ENCODE measurements around the gene ERI3.

The ERI3 gene

DNA sequence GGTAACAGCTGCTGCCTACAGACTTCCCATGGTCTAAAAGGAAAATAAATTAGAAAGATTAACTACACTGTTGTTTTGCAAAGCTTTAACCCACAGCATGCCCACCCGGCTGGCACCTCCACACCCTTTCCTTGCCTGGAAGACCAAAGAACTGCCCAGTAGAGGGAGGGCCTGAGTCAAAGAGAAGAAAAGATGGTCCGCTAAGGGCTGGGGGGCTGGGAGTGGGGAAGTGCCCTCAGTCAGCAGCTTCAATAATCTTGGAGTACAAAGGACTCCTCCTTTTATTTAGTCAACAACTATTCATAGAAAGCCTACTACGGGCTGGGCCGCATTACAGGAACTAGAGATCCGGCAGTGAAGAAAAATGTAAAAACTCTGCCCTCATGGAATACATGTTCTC, 40.6 kb downstream of the ERI3 start:
- no peak for DNase-seq

DNA sequence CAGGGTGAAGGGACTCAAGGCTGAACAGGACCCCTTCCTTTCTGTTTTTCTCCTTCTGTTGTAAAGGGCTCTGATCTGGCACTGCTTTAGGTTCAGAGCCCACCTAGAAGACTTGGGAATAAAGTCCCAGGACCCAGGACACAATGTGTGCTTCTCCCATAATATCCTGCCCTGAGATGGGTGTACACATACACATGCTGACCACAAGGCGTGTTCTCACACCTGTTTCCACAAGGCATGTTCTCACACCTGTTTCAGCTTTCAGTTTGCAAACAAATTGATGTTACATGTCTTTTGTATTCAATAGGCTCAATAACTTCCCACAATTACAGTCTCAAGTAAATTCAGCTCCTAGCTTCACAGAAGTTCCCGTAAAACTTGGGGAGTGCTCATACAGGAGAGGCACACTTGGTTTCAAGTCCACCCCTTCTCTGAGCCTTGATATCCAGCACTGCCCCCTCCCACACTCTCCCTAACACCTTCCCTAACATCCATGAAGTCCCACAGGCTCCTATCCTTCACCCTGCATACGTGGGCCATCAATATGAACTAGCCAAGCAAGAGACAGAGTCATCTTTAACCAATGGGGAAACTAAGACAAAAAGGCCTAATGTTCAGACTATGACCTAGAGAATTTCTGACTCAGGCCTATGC, 41.7 kb downstream of the ERI3 start:
- no peak for DNase-seq

- DNase-seq, result no peak
Measured at GRCh38 chr1:44312399-44313196, 42.5 kb downstream of the ERI3 start.

DNA sequence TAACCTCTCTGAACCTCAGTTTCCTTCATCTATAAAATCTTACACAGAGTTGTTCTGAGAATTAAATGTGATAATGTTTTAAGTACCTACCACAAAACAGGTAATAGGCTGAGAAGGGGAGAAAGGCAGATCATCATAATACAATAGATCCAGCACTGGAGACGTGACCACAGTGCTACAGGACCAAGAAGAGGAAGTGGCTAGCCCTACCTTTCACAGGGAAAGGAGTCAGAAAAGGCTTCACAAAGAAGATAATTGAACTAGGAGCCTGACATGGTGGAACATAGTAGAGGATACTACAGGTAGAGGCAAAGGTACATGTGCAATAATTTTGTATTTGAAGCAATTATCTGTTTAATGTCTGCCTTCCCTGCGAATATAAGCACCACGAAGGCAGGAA, 45.1 kb downstream of the ERI3 start:
- DNase-seq, result no peak

- DNase-seq, result no peak
Measured at GRCh38 chr1:44305962-44306422, 49.1 kb downstream of the ERI3 start.

DNA sequence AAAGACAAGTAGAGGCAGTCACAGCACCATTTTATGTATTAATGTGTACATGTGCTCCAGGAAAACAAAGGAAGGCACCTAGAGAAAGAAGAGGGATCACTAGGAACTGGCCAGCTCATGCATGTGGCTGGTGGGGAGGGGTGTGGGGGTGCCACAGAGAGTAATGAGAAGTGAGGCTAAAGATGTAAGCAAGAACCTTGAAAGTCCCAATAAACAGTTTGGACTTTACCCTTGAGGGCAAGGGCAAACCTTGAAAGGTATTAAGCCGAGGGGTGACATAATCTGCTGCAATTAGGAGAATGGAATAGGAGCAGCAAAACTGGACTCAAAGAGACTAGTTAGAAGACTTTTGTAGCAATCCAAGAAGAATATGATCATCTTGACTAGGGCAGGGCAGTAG, 51.5 kb downstream of the ERI3 start:
- DNase-seq, result no peak

GRCh38 chr1:44302541-44302940, 52.5 kb downstream of the ERI3 start:
- DNase-seq, result peak; percentile 18

DNA sequence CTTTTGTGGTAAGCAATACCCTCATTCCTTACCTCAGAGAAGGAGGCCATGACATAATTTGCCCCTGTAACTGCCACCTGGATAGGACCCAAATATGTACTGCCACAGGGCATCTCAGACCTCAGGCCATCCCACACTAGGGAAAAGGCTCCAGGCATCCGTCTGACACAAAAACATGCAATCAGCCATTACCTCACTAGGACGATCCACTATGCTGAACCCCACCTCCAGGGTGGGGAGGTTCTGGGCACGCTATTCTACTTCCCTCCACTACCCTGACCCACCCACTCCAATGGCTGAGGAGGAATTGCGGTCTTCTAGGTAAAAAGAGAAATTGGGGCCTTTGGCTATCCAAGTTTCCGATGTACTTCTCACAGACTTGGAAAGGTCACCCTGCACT, 53.6 kb downstream of the ERI3 start:
- DNase-seq, result no peak

GRCh38 chr1:44300852-44301251, 54.2 kb downstream of the ERI3 start:
- DNase-seq, result peak; percentile 21

DNA sequence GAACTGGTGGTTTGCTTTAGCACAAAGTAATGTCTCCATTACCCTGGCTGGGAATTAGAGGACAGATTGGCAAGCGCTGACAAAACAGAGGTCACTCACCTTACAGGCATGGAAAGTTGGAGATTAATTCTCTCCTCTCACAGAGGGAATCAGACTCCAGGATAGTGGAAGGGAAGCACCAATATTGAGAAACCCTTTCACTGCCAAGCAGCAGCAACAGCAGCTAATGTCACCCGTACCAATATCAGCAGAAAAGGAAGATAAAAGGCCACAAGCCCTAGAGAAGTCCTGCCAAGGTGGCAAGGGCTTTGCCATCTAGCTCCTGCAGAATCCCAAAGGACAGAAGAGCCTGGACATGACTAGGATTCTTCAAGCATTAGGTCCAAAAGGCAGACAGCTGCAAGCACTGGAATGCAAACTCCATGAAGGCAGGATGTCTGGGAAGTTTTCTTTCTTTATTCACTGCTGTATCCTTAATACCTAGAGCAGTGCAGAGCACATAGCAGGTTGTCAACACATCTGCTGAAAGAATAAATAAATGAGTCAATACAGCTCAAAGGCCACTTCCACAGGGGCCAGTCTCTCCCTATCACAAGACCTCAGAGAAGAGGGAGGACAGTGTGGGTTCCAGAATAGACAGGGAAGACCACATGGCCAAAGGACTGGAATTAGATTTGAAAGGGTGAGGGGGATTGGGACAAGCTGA, 57.2 kb downstream of the ERI3 start:
- DNase-seq, result no peak

DNA sequence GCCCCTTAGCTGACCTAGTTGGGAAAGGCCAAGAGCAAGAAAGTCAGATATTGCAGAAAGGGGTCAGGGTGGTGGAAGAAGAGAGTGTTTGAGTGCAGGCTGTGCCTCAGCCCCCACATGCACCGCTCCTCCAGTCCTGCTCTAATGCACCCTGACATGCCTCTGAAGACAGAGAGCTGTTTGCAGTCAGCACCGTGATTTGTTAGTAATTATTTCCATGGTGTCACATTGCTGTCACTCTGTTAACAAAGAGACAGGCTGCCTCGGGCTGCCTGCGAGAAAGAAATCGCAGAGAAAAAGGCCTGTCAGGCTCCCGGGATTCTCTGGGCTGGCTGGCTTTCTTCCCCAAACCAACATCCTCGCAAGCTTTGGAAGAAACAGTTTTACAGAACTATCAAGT, 58.3 kb downstream of the ERI3 start:
- DNase-seq, result no peak

GRCh38 chr1:44296086-44296485, 59.0 kb downstream of the ERI3 start:
- DNase-seq, result no peak

DNA sequence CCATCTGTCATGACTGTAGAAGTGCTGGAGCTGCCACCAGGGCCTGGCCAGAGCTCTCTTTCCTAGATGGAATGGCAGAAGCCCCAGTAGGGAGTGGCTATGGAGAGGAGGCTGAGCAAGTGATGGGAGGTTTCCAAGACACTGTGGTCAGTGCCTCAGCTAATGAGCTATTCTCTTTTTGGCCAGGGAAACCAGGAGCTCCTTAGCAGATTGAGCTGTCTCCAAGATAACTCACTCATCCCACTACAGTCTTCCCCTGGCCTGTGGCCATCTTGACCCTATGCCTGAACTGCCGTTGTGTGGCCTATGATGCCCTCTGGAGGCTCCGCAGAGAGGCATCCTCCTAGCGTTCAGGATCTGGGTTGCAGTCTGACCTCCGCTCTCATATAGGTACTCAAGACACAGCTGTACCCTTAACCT, 60.5 kb downstream of the ERI3 start:
- no peak for DNase-seq

- DNase-seq, result no peak
Measured at GRCh38 chr1:44293761-44294315, 61.2 kb downstream of the ERI3 start.

- no peak for DNase-seq
Measured at GRCh38 chr1:44292651-44293050, 62.4 kb downstream of the ERI3 start.

- DNase-seq, result no peak
Measured at GRCh38 chr1:44290250-44291094, 64.6 kb downstream of the ERI3 start.

DNA sequence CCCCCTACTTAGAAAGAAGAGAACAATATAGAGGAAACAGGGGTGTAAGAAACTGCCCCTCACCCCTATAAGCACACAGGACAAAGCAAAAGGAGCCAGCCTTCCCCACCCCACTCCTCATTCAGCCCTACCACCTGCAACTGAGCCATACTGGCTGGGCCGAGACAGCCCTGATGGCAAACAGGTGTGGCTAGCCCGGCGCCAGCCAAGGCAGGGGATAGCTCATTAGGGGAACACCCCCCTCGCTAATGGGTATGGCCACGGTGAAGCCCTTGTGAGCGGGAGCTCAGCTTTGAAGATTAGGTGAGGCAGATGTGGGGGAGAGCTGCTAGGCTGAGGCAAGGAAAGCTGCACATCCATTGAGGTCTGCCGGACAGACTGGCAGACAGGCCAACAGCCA, 65.5 kb downstream of the ERI3 start:
- no peak for DNase-seq

DNA sequence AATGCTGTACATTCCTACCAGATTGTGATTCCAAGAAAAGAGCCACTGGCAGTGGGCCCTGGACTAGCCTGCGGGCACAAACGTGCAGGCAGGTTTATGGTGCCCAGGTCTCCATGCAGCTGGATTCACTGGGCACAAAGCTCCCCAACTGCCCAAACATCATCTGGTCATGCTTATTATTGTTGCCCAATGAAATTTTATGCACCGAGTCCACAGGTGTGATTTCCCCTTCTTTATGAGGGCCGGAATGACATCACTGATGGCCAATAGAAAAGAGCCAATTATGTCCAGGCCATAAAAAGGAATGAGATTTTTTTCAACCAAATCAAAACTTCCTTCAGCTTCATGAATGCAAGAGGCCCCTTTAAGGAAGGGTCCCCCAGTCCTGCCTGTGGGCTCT, 66.2 kb downstream of the ERI3 start:
- no peak for DNase-seq

DNA sequence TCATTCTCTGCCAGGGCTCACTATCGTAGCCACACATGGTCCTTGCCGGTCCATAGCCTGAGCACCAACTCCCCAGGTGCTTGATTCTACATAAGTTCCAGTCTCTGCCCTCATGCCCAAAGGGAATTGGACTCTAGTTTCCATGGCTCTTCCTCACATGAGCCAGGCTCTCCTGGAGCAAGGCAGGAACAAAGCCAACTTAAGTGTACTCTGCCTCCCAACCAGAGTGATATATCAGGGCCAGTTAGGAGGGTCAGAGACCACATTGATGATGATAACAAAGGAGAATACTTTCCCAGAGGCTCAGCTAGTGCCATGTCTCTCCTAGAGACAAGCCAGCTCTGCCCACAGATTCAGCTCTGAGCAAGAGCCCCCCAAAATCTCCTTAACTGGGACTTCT, 70.9 kb downstream of the ERI3 start:
- no peak for DNase-seq

DNA sequence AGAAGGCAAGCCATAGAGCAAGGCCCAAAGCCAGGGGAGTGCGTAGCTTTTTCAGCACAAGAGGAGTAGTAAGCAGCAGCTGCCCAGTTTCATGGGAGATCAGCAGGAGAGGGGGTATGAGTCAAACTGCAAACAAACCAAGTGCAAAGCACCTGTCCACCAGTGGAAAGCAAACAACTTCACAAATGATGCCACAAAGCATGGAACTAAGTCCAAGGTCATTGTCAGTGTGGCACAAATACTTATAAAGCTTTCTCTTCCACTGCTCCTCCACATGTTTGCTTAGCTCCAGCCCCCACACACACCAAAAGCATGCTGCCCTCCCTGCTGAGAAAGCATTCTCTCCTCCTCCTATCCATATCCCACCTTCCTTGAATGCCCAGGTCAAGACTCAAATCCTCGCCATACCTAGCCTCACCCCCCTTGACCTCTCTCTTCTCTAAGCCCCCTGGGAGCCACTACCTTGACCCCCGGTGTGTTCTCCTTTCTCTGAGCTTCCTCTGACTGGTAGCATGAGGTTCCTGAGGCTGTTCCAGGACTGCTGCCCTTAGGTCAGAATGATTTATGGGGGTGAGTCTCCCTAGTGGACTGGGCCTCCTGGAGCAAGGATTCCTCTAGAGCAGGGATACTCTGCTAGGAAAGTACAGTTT, 71.4 kb downstream of the ERI3 start:
- no peak for DNase-seq

DNA sequence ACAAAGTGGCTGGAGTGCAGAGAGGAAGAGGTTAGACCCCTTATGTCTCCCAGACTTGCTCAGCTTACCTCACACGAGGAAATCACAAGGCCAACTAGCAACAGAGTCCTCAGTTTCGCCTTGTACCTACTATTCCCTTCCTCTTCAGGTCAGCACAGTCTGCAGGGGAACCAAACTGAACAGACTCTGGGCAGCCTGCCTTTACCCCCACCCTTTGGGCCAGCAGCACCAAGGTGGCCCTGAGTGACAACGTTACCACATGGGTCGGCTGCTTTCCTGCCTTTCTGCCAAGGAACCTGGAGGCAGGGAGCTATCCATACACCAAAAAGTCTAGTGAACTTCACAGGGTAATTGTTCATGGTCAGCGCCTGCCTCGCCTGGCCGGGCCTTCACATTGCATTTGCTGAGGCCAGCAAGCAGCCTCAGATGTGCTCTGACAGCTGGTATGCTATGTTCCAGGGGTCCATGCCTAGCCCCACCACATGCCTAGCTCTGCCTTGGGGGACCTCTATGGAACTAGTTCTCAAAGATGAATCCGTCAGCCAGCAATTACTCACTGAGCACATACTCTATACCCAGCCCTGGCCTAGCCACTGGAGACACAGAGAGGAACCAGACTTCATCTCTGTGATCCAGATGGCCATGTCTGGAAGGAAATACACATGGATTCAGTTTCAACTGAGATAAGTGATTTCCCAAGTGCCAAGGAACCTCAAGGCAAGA, 72.2 kb downstream of the ERI3 start:
- DNase-seq, result no peak

Measured in MV-4-11 (cell line).